Muscle of back (tissue), 11 donors: ENCODE results near the gene GPR149. TPM values are rescaled to one million over a fixed set of nuclear protein-coding genes. Genes with fewer than 3 reads are reported as not detected.

Experiments
- DNase-seq, 3 donors: peaks; one replicate each; pipeline versions ENCODE4 v3.0.0 to v3.0.0-alpha.2; 2013
- polyA plus RNA-seq, 10 donors: library from polyadenylated mRNA; unstranded; fragments of 120-200 nt; gene quantifications; one replicate each; pipeline ENCODE4 v1.2.1, GENCODE V29; 2013; ENCODE audit not compliant: insufficient read length in 10 of 10

Gene GPR149
- polyA plus RNA-seq, 10 donors: 0.09 to 0.32 (median 0.15) TPM

GRCh38 chr3:154349223-154349622 lies 80.8 kb downstream of the GPR149 start:
- no peak for DNase-seq

DNA sequence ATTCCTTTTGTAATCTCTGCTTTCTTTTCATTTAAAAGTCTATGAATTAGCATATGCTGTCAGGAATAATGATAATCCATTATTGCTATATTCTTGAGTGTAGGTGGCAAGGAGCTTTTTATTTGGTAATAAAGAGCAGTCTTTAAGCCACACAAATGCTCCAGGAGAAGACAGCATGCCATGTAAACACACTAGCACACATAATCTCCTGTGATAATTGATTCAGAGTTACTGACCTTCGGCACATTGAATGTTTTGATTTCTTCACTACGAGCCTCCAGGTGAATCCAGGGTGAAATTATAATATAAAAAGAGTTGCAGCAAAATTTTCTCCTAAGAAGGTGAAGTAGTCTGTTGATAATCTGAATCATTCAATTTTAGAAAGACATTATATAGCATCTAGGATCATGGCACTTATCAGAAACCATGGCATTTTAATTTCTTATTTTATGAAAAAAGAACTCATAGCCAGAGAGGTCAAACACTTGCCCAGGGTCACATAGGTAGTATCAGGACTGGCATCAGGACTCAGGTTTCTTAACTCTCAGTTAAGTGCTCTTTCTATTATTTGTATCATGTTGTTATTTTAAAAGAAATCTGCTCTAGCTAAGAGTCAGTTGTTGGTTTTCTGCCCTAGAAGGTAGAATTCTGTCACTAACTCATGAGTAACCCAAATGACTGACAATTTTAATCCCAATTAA lies 84.4 kb downstream of the GPR149 start:
- no peak for DNase-seq

- DNase-seq: no peak
Measured at GRCh38 chr3:154338570-154338969, 91.4 kb downstream of the GPR149 start.

DNA sequence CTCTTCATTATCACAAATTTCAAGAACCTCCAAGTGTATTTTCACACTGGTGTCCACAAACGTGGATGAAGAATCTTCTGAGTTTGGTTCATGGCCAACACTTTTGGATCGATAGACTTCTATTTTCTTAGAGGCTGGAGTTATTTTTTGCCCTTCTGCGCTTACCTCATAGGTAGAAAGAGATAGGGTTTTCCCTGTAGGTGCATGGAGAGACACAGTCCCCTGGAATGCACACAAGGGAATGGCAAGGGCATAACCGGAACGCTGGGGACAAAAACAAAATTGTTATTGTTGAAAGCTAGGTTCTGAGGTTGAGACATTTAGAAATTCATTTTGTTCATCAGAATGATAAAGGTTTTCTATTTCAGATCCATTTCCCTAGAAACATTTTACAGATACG lies 92.0 kb downstream of the GPR149 start:
- no peak for DNase-seq

- peak; percentile 22 to 56 (median 49) for DNase-seq
Measured at GRCh38 chr3:154334973-154335420, 95.0 kb downstream of the GPR149 start.

- no peak for DNase-seq
Measured at GRCh38 chr3:154327871-154328270, 102.1 kb downstream of the GPR149 start.

GRCh38 chr3:154324919-154325318 lies 105.1 kb downstream of the GPR149 start:
- peak in 1 of 3 donors; percentile 13 for DNase-seq

- DNase-seq: peak; percentile 91 to 97 (median 95)
Measured at GRCh38 chr3:154323891-154324738, 105.9 kb downstream of the GPR149 start, which contains the start of gene DHX36. Gene DHX36, minus strand, starts transcription at chr3:154324487. Its CDS starts 71 bp downstream, at chr3:154324416.

DNA sequence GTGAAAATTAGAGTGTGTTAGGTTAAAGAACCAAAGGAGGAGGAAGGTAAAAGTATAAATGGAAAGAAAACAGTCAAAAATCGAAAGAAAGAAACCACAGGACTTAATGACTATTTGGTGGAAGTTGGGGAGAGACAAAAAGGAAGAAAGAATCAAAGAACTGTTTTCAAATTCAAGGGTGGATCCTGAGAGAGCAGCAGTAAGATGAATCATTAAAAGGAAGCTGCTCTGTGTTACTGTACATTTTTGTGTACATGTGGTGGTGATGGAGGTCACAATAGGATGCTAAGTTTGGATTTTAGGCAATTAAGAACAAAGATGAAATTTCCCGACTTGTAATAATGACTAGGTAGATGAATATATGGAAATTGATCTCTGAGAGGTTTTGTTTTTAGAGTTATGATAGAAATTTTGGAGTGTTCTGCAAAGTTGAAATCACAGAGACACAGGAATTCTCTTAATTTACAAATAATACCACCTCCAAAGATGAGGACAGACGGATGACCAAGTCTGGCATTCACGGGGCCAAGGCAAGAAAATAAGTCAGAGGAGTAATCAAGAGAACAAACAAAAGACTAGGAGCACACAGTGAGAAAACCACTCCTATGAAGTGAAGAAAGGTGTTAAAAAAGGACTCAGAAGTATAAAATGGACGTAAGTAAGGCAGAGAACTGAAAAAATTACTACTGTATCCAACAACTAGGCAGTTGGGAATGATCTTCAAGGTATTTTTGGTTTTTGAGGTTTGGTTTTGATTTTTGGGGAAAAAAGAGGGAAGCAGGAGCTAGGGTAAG lies 112.8 kb downstream of the GPR149 start:
- DNase-seq: no peak

- no peak for DNase-seq
Measured at GRCh38 chr3:154314152-154314551, 115.8 kb downstream of the GPR149 start.

GRCh38 chr3:154310840-154311239 lies 119.2 kb downstream of the GPR149 start:
- DNase-seq: no peak

- DNase-seq: no peak
Measured at GRCh38 chr3:154307363-154307762, 122.6 kb downstream of the GPR149 start.

DNA sequence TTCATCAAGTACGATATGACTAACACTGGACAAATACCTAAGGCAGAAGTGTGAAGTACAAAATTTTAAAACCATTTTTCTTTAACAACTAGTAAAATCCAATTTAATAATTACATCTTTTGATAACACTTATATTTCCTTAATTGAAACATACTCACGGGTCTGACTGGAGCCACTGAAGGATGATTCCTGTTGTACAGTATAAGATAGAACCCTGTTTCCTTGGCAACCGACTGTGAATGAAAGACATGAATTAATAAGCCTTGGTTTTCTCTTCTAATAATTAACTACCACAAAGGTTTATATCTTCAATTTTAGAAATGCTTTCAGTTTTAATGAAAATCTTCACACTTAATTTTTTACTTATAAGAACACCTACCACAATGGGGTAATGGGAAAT lies 125.1 kb downstream of the GPR149 start:
- DNase-seq: no peak

DNA sequence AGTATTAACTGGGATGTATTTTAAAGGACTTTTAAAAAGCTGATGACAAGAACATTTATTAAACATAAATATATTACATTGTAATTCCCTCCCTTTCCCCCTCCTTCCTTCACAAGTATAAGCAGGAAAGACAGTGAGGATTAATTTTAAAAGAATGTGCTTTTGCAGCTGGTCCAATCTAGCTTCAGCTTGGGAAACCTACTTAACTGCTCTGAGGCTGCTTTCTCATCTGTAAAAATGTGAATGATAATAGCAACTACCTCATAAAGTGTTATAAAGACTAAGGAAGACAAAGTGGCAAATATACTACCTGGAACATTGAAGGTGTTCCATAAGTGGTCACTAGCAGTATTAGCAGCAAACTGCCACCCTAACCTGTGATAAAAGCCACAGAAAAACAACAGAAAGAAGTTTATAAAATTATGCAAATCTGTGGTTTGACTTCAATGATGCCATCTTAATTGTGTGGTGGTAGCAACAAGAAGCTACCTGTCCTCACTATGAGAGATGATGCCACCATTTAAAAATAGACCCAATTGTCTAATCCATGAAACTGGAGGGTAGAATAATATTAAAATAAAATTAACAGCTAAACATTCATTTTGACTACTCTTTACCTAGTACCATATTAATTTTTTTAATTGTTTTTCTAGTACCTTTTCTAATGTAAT lies 125.7 kb downstream of the GPR149 start:
- no peak for DNase-seq

GRCh38 chr3:154301561-154301960 lies 128.4 kb downstream of the GPR149 start:
- no peak for DNase-seq

GRCh38 chr3:154294016-154294415 lies 136.0 kb downstream of the GPR149 start:
- no peak for DNase-seq

GRCh38 chr3:154290187-154290586 lies 139.8 kb downstream of the GPR149 start:
- DNase-seq: no peak
